ENCODE data around the gene CHSY1.

The CHSY1 gene

GRCh38 chr15:101168898-101169494 lies 82.9 kb downstream of the CHSY1 start:
- DNase-seq = no peak

- DNase-seq = no peak
Measured at GRCh38 chr15:101168463-101168824, 83.4 kb downstream of the CHSY1 start.

- peak; percentile 80 to 97 for DNase-seq
Measured at GRCh38 chr15:101167753-101168462, 83.9 kb downstream of the CHSY1 start.

- peak in 1 of 2 experiments; percentile 50 for DNase-seq
Measured at GRCh38 chr15:101167411-101167752, 84.5 kb downstream of the CHSY1 start.

GRCh38 chr15:101165905-101166471 lies 85.9 kb downstream of the CHSY1 start:
- no peak for DNase-seq

- no peak for DNase-seq
Measured at GRCh38 chr15:101162701-101163483, 89.0 kb downstream of the CHSY1 start.

GRCh38 chr15:101161656-101162055 lies 90.2 kb downstream of the CHSY1 start:
- no peak for DNase-seq

GRCh38 chr15:101159936-101160815 lies 91.7 kb downstream of the CHSY1 start:
- DNase-seq = no peak

- no peak for DNase-seq
Measured at GRCh38 chr15:101159096-101159935, 92.5 kb downstream of the CHSY1 start.

GRCh38 chr15:101158166-101159095 lies 93.4 kb downstream of the CHSY1 start:
- DNase-seq = no peak

GRCh38 chr15:101157721-101158120 lies 94.1 kb downstream of the CHSY1 start:
- no peak for DNase-seq

GRCh38 chr15:101156509-101157159 lies 95.2 kb downstream of the CHSY1 start:
- no peak for DNase-seq

- no peak for DNase-seq
Measured at GRCh38 chr15:101156061-101156460, 95.8 kb downstream of the CHSY1 start.

GRCh38 chr15:101153801-101154656 lies 97.8 kb downstream of the CHSY1 start:
- no peak for DNase-seq

- no peak for DNase-seq
Measured at GRCh38 chr15:101152914-101153313, 98.9 kb downstream of the CHSY1 start.

- DNase-seq = no peak
Measured at GRCh38 chr15:101151288-101151687, 100.6 kb downstream of the CHSY1 start.

- no peak for DNase-seq
Measured at GRCh38 chr15:101150723-101151040, 101.2 kb downstream of the CHSY1 start.

GRCh38 chr15:101149864-101150722 lies 101.8 kb downstream of the CHSY1 start:
- no peak for DNase-seq

All from SW 1271 (cell line).